GM20431 (cell line): ENCODE results near the gene MCUR1.

Source experiments
- in situ Hi-C: fragments of 300-500 bp; cut with MseI, MboI; formaldehyde crosslinking; loops from one replicate; pipeline ENCODE4 v1.15.0; 2020; ENCODE audit warnings: low sequenced_read_pairs; ENCODE audit not compliant: unreplicated experiment

MCUR1 gene

GRCh38 chr6:13743736-13744127 lies 70.6 kb downstream of the MCUR1 start:
- in situ Hi-C loops: no loop called here

DNA sequence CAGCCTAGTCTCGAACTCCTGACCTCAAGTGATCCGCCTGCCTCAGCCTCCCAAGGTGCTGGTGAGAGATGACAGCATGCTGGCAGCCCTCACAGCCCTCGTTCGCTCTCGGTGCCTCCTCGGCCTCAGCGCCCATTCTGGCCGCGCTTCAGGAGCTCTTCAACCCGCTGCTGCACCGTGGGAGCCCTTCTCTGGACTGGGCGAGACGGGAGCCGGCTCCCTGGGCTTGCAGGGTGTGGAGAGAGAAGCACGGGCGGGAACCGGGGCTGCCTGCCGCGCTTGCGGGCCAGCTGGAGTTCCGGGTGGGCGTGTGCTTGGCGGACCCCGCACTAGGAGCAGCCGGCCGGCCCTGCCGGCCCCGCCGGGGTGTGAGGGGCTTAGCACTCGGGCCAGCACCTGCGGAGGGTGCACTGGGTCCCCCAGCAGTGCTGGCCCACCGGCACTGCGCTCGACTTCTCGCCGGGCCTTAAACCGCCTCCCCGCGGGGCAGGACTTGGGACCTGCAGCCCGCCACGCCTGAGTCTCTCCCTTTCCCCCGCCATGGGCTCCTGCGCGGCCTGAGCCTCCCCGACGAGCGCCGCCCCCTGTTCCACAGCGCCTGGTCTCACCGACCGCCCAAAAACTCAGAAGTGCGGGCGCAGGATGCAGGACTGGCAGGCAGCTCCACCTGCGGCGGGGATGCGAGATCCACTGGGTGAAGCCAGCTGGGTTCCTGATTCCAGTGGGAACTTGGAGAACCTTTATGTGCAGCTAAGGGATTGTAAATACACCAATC lies 71.2 kb downstream of the MCUR1 start:
- in situ Hi-C loops: no loop called here

- in situ Hi-C loops: no loop called here
Observed at GRCh38 chr6:13741365-13741764, 73.0 kb downstream of the MCUR1 start.
